B cell (primary cell): ENCODE data around the gene MYCBPAP.

Source experiments
- CTCF ChIP-seq: fragments of 200-600 bp; IDR thresholded peaks from one replicate; pipeline ENCODE4 v1.8.0; 2022; ENCODE audit warnings: antibody characterized with exemption, mild to moderate bottlenecking
- EZH2 ChIP-seq: IDR thresholded peaks from 2 replicates; pipeline ENCODE4 v1.6.1; 2012; ENCODE audit warnings: borderline replicate concordance, low read depth, mild to moderate bottlenecking, moderate library complexity, low read length; ENCODE audit not compliant: insufficient read depth, poor library complexity, severe bottlenecking

GRCh38 chr17:50527155-50527762 lies 19.0 kb downstream of the MYCBPAP start:
- TF ChIP-seq CTCF (no peak), EZH2 (no peak)
